SK-N-SH (cell line): ENCODE data around the gene GRIK1.

Experiments used
- CTCF ChIP-seq: fragments of 200-600 bp; sonication (generic); IDR thresholded peaks from 2 replicates; pipeline ENCODE4 v1.6.1; 2017; ENCODE audit warnings: antibody characterized with exemption, mild to moderate bottlenecking, moderate library complexity
- FOXJ3 ChIP-seq: sonication (generic); formaldehyde crosslinking; IDR thresholded peaks from 2 replicates; pipeline ENCODE4 v1.5.1; 2020; ENCODE audit warnings: mild to moderate bottlenecking, missing genetic modification reagents
- MAX ChIP-seq: IDR thresholded peaks from 2 replicates; pipeline ENCODE4 v1.4.0; 2012; ENCODE audit warnings: low read depth
- NRF1 ChIP-seq: IDR thresholded peaks from 2 replicates; pipeline ENCODE4 v1.6.1; 2012; ENCODE audit warnings: low read depth, mild to moderate bottlenecking, low read length
- PBX3 ChIP-seq: IDR thresholded peaks from 2 replicates; pipeline ENCODE4; 2012
- POLR2AphosphoS5 ChIP-seq: IDR thresholded peaks from 2 replicates; pipeline ENCODE4 v1.6.1; 2012; ENCODE audit warnings: low read depth, low read length
- RFX5 ChIP-seq: IDR thresholded peaks from 2 replicates; pipeline ENCODE4 v1.6.1; 2012; ENCODE audit warnings: mild to moderate bottlenecking, improper control_type of control experiment, low read length
- TAF1 ChIP-seq: IDR thresholded peaks from 2 replicates; pipeline ENCODE4 v1.6.1; 2012; ENCODE audit warnings: low read depth, mild to moderate bottlenecking, low read length, moderate library complexity, borderline replicate concordance
- TEAD4 ChIP-seq: IDR thresholded peaks from 2 replicates; pipeline ENCODE4 v1.4.0; 2012; ENCODE audit warnings: mild to moderate bottlenecking, borderline replicate concordance; ENCODE audit not compliant: insufficient read depth
- USF2 ChIP-seq: fragments of 150-350 bp; IDR thresholded peaks from 2 replicates; pipeline ENCODE4 v1.6.1; 2017; ENCODE audit warnings: antibody characterized with exemption, low read length, low read depth, borderline replicate concordance
- YY1 ChIP-seq: IDR thresholded peaks from 2 replicates; pipeline ENCODE4 v1.4.0; 2012; ENCODE audit warnings: low read depth, mild to moderate bottlenecking

- TF ChIP-seq CTCF (no peak), MAX (no peak), YY1 (no peak), USF2 (no peak), POLR2AphosphoS5 (no peak), FOXJ3 (no peak), TAF1 (no peak), RFX5 (no peak), NRF1 (no peak), TEAD4 (no peak), PBX3 (no peak)
These were observed 128.9 kb downstream of the GRIK1 start for GRCh38 chr21:29810871-29811270.
